HG02759 (cell line): ENCODE results near the gene TMUB2.
"Not testable (repeated sequence)": the region's sequence is repeated elsewhere in the genome, so short reads cannot be mapped to it uniquely, and the experiment has no call there.

ENCODE experiments used
- ATAC-seq: cut with Tn5 transposase; IDR thresholded peaks from one replicate; pipeline ENCODE4 v1.9.1; 2021; ENCODE audit warnings: mild to moderate bottlenecking, moderate library complexity; ENCODE audit not compliant: unreplicated experiment

Gene TMUB2

DNA sequence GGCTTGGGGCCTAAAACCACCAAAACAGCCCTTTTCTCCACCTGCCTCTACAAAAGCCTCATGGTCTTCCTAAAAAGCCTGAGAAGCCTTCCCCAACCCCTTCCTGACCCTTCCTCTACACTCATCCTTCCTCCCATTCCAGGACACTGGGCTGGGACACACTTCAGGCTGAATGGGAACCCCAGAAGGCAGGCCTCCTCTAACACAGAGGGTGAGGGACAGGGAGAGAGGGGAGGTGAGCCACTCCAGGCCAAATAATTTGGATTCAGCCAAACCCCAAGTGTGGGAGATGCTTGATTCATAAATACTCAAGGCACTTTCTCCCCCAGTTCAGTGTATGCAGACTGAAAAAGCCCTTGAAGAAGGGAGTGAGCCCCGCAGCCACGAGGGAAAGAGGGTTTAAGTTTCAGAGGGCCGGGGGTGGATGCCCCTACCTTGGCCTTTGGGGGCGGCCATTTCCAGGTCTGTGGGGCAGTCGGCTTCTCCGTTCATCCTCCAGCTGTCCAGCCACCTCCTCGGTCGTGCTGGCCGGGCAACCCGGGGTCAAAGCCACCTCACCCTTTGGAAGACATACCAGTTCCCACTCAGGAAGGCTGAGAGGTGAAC is 31.1 kb downstream of the TMUB2 start:
- no peak for ATAC-seq

DNA sequence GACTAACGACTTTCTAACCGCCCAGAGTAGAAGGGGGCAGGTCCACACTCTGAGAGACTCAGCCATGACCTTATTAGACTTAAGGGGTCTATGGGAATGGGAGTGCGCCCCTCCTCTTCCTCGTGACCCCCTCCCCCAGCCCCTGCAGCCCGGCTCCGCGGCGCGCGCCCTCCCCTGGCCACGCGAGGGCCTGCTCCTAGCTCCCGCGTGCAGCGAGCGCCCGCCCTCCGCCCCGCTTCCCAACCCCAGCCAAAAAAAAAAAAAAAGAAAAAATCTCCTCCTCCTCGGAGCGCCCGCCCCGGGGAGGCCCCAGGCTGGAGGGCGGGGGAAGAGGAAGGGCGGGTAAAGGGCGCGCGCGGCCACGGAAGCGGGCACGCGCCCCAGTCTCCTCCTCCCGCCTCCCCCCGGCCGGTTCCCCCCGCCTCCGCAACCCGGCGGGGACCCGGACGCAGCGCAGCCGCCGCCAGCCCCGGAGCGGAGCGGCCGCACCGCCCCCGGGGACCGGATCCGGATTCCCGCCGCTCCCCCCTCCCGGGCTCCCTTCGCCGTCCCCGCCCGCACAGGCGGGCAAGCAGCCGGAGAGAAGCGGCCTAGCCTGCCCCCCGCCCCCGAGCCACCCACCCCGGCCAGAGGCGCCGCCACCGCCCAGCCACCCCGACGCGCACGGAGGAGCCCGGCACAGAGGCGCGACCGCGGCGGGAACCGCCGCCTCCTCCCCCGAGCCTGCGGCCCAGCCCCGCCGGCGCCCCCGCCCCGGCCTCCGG is 31.8 kb downstream of the TMUB2 start:
- ATAC-seq = peak; percentile 46

DNA sequence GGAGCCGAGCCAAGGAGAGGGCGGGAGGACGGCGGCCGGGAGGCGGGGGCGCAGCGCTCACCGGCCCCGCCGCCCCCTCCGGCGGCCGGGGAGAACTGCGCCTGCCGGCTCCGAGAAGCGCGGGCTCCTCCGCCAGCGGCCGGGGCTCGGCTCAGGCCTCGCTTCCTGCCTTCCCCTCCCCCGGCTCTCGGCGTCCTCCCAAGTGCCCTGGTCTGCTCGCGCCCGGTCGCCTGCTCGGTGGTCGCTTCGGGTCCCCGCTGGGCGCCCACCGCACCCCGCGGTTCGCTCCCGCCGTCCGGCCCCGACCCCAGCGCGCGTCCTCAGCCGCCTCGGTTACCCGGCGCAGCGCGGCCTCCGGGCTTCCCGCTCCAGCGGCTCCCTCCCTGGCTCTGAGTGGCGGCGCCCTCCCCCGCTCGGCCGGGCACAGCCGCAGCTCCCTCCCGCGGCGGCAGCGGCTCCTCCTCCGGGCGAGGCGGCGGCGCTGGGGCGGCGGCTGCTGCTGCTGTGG is 32.4 kb downstream of the TMUB2 start:
- ATAC-seq = peak; percentile 42

- ATAC-seq = peak; percentile 16
Observed at GRCh38 chr17:44219616-44220212, 32.9 kb downstream of the TMUB2 start, which contains the start of gene UBTF. Gene UBTF (minus strand): TSS chr17:44219675. CDS start chr17:44218229, 1,446 bp downstream.

DNA sequence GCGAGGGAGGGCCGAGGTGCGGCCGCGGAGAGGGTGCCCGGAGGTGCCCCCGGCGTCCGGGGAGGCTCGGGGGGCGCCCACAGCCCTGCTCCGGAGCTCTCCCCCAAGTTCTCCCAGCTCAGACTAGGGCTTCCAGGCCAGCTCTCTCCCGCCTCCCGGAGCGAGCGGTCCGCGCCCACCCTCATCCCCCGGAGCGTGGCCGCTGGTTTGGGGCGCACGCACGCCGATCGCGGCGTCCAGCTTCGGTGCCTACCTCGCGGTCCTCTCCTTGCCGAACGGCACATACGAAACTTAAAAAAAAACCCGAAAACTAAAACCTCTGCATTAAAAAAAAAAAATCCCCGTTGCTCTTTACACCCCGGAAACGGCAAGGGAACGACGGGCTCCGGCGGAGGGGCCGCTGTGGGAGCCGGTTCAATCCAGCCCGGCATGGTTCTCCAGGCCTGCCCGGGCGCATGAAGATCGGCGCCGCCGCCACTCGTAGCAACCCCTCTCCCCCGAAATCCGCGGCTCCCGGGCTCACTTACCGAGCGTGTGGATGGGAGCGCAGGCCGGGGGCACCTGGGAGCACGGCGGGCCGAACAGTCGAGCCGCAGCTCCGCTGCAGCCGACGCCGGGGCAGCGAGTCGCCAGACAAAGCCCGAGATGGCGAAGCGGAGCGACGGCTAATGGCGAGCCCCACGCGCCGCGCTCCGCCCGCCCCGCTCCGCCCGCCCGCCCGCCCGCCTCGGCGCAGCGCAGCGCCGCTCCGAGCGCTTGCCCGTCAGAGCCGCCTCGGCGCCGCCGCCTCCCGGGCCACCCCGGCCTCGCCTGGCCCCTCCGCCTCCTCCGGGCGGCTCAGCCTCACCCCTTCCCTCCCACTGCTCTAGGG is 33.7 kb downstream of the TMUB2 start:
- no peak for ATAC-seq

- no peak for ATAC-seq
Observed at GRCh38 chr17:44221084-44221861, 34.5 kb downstream of the TMUB2 start.

- ATAC-seq = no peak
Observed at GRCh38 chr17:44221862-44222111, 35.0 kb downstream of the TMUB2 start.

GRCh38 chr17:44222112-44222869 is 35.5 kb downstream of the TMUB2 start:
- ATAC-seq = no peak

DNA sequence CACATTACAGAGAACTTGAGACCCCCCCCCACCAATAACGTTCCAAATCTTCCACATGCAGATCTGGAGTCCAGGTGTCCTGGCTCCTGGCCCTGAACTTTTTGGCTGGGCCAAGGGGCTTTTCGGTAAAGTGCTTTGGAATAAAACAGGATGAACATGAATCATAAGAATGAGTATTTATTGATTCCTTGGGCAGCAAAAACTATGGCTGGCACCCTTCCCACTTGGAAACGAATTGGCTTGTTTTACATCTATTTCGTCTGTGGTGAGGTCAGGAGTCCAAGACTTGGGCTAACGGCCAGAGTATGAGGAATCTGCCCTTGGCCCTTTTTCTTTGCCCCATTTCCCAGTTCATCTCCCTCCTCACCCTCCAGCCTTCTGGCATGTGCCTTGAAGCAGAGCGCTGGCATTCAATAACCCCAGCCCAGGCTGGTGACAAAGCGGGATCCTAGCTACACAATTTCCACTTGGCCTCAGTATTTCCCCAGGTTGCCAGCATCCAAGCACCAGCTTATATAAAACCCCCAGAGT is 36.8 kb downstream of the TMUB2 start:
- ATAC-seq = no peak

DNA sequence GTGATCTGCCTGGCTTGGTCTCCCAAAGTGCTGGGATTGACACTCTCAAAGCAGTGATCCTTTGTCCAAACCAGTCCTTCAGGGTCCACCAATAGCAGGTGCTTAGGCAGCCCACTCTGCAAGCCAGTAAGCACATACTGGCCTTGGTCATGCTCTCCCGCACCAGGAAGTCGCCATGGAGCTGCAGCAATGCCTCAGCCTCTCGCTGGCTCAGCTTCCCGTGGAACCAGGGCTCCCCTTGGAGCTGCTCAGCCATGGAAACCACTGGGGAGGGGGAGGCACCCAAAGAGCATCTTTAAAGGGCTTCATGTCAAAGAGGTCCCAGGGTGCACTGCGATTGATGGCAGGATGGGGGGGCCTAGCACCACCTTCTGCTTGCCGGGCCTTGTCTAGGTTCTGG is 42.3 kb downstream of the TMUB2 start:
- no peak for ATAC-seq

DNA sequence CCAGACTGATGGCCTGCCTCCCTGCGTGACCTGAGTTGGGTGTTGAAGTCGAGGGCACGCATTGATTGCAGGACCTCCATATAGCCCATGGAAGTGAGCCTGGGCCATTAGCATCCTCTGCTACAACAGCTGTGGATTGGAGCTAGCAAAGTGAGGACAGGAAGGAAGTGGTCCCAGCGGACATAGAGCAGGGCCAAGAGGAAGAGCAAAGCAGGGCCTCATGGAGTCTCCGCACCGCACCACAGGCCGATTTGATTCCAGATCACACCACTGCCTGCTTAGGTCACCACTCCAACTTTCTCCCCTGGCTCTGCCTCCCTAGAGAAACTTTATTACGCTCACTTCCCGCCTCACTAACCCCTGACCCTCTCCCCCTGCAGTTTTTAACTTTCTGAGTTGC is 43.4 kb downstream of the TMUB2 start:
- no peak for ATAC-seq

- no peak for ATAC-seq
Observed at GRCh38 chr17:44232061-44232460, 45.3 kb downstream of the TMUB2 start.

GRCh38 chr17:44233582-44233981 is 46.8 kb downstream of the TMUB2 start:
- ATAC-seq = no peak

GRCh38 chr17:44235583-44235936 is 48.8 kb downstream of the TMUB2 start:
- no peak for ATAC-seq

- ATAC-seq = peak; percentile 45
Observed at GRCh38 chr17:44236444-44236991, 49.7 kb downstream of the TMUB2 start.

- not testable (repeated sequence) for ATAC-seq
Observed at GRCh38 chr17:44237886-44238285, 51.1 kb downstream of the TMUB2 start.

GRCh38 chr17:44241106-44241624 is 54.4 kb downstream of the TMUB2 start:
- ATAC-seq = no peak
